GM18873 (cell line): ENCODE measurements around the gene SYPL1.
A peak's percentile ranks its signal among the peaks of the same experiment; 100 is the strongest.

ENCODE experiments used
- ATAC-seq: cut with Tn5 transposase; IDR thresholded peaks from one replicate; pipeline ENCODE4 v1.9.1; 2021; ENCODE audit warnings: mild to moderate bottlenecking, moderate library complexity, moderate number of reproducible peaks; ENCODE audit not compliant: unreplicated experiment, low FRiP score

Gene SYPL1

DNA sequence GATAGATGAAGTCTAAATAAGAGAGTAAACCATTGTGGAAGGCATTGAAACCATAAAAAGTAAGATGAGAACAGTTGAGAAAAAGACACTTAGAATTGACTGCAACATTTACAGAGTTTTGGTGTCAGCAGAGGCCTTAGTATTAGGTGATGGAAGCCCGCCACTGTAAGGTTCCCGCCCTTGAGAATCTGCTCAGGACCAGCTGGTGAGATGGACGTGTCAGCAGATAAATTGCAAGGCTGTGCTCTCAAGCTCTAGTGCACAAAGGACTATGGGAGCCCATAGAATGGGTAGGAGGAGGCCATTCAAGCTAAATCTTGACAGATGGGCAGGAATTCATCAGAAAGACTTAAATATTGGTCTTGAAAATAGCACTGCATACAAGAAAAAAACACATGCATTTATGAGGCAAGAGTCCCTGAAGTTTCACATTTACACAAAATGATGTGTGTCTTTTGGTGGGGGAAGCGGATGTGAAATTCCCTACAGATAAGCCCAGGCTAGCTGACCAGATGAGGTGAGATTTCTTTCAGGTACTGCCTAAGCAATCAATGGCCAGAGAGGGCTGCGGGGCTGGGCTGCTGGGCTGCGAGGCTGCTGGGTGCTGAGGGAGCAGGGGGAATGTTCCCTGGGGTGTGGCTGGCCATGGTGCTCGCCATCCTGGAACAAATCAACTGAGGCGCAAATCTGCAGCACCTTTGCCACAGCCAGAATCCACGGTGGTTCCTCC lies 42.5 kb downstream of the SYPL1 start:
- no peak for ATAC-seq

DNA sequence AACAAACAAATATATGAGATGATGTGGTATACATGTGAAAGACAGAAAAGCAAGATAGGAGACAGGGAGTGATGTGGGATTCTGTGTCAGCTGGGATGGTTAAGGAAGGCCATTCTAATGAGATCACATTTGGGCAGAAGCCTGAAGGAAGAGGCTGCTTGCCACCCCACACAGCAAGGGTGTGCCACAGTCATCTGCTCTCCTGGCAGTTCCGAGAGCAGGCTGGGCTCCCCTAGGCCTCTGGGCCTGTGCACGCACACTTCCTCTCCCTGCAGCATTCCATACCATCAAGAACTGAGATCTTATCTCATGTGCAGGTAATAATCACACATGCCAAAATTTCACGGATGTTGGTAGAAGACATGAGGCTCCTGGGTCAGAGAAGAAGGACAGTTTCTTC lies 43.1 kb downstream of the SYPL1 start:
- no peak for ATAC-seq

DNA sequence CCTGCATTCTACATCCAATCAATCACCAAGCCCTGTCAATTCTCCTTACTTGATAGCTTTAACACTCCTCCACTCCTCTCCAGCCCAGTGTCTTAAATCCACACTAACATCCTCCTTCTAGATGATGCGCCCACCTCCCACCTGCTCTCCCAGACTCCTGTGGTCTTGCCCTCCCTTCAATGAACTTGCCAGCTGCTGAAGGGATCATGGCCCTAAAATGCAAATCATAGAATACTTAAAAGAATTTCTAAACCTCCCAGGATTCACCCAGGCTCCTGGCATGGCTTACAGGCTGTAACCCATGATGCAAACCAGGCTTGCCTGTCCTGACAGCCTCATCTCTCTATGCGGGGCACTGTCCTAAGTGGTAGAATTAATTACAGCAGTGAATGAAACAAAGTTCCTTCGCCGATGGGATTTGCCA lies 43.6 kb downstream of the SYPL1 start:
- no peak for ATAC-seq

DNA sequence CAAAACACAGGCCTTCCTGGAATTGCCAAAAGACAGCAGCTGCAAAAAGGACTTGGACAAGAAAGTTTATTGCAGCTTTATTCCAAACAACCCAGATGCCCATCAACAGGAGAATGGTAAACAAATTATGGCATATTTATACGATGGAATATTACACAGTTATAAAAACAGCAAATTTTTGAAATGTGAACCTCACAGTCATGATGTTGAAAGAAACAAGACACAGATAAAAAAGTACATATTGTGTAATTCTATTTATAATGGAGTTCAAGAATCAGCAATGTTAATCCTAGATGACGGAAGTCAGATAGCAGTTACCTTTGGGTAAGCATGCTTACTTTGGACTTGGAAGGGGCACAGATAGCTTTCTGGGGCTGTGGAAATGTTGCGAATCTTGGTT lies 44.4 kb downstream of the SYPL1 start:
- no peak for ATAC-seq

DNA sequence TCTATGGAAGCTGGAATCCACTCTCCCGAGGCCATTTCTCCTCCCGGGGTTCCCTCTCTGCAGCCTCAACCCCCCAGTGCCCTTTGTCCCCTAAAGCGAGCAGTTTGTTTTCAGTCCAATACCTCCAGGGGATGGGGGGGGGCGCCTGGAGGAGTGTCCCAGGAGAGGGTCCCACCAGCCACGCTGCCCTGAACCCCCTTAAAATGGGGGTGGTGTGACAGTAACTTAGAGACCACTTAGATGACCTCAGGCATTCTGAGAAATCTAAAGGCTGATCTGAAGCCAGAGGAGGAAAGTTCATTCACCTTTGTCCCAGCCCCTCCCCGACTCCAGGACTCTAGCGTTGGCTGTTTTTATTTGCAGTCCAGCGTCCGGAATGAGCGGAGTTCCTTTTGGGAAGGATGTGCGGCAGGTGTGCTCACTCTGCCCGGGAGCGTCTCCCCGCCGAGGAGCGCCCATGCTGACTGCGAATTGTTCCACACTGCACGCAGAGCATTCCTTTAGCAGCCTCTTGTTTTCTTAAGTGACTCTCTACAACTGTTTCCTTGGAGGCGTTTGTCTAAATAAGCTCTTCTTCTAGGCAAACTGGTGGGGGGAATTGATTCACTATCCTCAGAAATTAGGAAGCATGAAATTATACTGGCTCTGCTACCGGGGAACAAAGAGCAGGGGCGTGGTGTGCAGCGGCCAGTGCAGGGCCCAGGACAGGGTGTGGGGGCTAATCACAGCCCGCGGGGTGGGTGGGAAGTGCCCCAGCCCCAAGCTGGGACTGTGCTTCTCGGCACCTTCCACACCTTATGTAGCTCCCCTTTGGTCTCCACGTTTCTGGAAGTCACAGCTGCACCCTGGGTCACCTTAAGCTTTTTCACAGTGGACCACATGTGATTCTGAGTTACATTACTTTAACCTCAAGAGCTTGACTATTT lies 46.3 kb downstream of the SYPL1 start:
- no peak for ATAC-seq

- no peak for ATAC-seq
These were observed 47.1 kb downstream of the SYPL1 start for GRCh38 chr7:106064771-106065574.

- no peak for ATAC-seq
These were observed 47.8 kb downstream of the SYPL1 start for GRCh38 chr7:106064316-106064715.

DNA sequence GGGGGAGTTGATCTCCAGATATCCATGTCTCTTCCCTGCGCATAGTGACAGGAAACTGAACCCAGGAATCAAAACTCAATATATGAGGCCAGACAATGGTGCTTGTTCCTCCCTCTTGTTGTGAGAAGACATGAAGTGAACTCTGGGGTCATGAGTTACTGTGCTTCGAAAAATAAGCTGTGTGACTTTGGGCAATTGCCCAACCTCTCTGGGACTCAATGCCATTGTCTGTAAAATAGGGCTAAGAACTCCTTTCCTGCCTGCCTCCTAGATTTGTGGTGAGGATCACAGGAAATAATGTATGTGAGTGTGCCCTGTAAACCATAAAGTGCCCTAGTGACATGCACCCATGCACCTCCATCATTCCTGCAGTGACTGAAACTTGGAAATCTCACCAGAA lies 48.4 kb downstream of the SYPL1 start:
- ATAC-seq = no peak

GRCh38 chr7:106063024-106063423 lies 49.1 kb downstream of the SYPL1 start:
- ATAC-seq = no peak

- ATAC-seq = no peak
These were observed 49.6 kb downstream of the SYPL1 start for GRCh38 chr7:106062521-106062931.

DNA sequence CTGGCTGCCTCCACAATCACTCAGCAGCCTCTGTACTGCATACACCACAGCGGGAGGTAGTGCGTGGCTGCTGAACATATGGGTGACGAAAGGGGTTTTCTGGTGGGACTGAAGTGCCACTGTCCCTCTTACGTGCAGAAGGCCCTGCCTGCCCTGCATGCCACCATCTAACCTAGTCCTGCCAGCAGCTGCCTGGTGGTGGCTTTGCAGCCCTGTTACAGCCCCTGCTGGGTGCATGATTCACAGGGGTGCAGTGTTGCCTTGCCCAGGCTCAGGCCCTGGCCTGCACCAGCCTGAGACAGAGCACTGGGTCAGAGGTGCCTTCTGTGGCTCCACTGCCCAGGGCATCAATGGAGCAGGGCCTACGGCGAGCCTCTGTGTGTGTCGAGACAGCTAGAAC lies 50.1 kb downstream of the SYPL1 start:
- no peak for ATAC-seq

DNA sequence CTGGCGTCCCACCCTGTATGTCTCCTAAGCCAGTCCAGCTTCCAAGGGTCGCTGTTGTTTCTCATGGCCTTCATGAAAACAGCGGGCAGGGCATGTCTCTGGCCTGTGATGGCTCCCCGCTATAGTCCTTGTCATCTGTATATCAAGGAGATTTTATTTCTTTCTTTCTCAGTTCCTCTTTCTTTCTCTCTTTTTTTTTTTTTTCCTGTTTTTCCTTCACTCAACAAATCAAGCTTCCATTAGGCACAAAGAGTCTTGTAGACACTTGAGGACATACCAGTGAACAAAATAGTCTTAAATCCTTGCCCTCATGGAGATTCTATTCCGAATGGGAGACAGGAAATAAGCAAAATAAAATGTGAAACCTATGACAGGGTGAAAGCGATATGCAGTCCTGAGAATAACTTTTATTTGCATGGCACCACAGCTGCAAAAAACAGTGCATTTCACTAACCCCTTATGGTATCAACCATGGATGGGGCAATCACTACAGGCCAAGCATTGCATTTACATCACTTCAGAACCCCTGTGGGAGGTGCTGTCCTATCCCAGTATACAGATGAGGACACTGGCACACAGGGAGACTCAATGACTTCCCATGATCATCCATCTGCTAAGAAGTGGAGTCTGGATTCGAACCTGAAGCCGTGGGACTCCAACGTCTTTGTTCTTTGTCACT lies 50.7 kb downstream of the SYPL1 start:
- ATAC-seq = no peak

DNA sequence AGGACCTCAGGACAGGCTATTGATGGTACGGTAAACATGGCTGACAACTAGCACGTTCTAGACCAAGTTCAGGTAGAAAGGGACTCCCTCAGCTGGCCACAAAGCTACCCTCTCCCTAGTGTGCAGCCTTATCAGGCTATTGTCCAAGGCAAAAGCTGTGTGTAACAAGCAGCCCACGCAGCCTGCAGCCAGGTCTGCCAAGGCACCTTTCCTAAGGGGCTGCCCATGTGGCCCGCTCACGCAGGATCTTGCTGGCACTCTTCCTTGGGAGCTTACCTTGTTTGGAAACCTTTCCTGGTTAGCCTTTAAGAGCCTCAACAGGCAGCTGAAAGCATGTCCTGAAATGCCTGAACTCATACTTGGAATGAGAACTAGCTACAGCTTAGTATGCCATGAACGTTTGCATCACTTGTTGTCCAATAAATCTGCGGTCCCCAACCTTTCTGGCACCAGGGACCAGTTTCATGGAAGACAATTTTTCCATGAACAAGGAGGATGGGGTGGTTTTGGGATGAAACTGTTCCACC lies 51.7 kb downstream of the SYPL1 start:
- no peak for ATAC-seq

DNA sequence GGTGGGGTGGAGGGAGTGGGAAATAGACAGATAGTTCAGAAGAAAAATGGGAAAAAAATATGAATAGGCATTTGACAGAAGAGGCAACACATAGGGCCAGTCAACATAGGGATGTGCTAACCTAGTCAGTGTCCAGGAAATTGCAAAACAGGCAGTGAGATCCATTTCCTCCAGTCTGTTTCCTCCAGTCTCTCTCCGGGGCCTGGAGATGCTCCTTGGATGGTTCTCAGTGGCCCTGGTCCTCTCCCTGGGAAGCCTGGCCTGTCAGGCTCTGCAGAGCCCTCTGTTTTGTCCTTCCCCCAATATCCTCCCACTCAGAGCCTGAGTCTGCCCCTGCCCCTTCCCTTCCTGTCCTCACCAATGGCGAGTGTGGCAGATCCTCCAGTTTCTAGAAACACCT lies 52.6 kb downstream of the SYPL1 start:
- ATAC-seq = no peak

- ATAC-seq = no peak
These were observed 53.2 kb downstream of the SYPL1 start for GRCh38 chr7:106058928-106059324.

- peak; percentile 48 for ATAC-seq
These were observed 53.9 kb downstream of the SYPL1 start for GRCh38 chr7:106057962-106058927.

GRCh38 chr7:106057204-106057961 lies 54.7 kb downstream of the SYPL1 start:
- ATAC-seq = no peak

- peak; percentile 36 for ATAC-seq
These were observed 55.5 kb downstream of the SYPL1 start for GRCh38 chr7:106056513-106057203.
